Measurements from ENCODE around the gene C1QTNF5.
A peak's percentile ranks its signal among the peaks of the same experiment; 100 is the strongest.

The C1QTNF5 gene

GRCh38 chr11:119322921-119323531, 17.7 kb downstream of the C1QTNF5 start:
- no peak for DNase-seq (ENCODE audit: low read depth)
- TF ChIP-seq, protein P1, sequence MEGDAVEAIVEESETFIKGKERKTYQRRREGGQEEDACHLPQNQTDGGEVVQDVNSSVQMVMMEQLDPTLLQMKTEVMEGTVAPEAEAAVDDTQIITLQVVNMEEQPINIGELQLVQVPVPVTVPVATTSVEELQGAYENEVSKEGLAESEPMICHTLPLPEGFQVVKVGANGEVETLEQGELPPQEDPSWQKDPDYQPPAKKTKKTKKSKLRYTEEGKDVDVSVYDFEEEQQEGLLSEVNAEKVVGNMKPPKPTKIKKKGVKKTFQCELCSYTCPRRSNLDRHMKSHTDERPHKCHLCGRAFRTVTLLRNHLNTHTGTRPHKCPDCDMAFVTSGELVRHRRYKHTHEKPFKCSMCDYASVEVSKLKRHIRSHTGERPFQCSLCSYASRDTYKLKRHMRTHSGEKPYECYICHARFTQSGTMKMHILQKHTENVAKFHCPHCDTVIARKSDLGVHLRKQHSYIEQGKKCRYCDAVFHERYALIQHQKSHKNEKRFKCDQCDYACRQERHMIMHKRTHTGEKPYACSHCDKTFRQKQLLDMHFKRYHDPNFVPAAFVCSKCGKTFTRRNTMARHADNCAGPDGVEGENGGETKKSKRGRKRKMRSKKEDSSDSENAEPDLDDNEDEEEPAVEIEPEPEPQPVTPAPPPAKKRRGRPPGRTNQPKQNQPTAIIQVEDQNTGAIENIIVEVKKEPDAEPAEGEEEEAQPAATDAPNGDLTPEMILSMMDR (IDR thresholded peaks at IDR 0.05; ENCODE audit: low read depth, low read length, missing control alignments), result no peak
- H3K4me3 ChIP-seq (ENCODE audit: low read depth, low read length), result no peak overlapping the region

GRCh38 chr11:119322360-119322739, 18.3 kb downstream of the C1QTNF5 start:
- TF ChIP-seq, protein P1 (IDR thresholded peaks at IDR 0.05; ENCODE audit: low read depth, low read length, missing control alignments), result peak; percentile 13
- DNase-seq (ENCODE audit: low read depth), result no peak
- H3K4me3 ChIP-seq (ENCODE audit: low read depth, low read length), result no peak overlapping the region

- H3K4me3 ChIP-seq (ENCODE audit: low read depth, low read length), result peak overlapping the region; percentile 61
- TF ChIP-seq, protein P1 (IDR thresholded peaks at IDR 0.05; ENCODE audit: low read depth, low read length, missing control alignments), result no peak
- no peak for DNase-seq (ENCODE audit: low read depth)
Observed at GRCh38 chr11:119320776-119321524, 19.7 kb downstream of the C1QTNF5 start.

- TF ChIP-seq, protein P1 (IDR thresholded peaks at IDR 0.05; ENCODE audit: low read depth, low read length, missing control alignments), result no peak
Observed at GRCh38 chr11:119320240-119320775, 20.4 kb downstream of the C1QTNF5 start.

DNA sequence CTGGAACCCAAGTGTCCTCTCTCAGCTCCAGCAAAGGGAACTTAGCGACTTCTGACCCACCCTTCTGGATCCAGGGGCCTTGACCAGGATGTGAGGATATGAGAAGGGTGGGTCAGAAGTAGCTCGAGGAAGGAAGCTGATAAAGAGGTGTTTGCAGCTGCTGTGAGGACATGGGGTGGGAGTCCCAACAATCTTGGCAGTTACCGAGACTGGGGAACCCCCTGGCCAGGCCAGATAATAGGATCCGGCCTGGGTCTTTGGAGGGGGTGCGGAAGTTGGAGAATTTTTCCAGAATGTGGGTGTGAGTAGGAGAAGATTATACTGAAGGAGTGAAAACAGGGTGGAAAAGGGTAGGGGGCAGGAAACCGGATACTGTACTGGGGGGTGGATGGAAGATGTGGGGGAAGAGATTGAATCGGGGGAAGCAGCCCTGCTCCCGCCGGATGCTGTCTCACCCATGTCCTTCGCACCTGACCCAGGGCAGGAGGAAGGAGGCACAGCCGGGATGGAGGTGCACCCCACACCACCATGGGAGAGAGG, 20.9 kb downstream of the C1QTNF5 start:
- peak overlapping the region; percentile 51; the same call in 1 of the 2 replicates for H3K4me3 ChIP-seq (ENCODE audit: low read depth, low read length)
- DNase-seq (ENCODE audit: low read depth), result no peak
- TF ChIP-seq, protein P1 (IDR thresholded peaks at IDR 0.05; ENCODE audit: low read depth, low read length, missing control alignments), result no peak

More at GRCh38 chr11:119320240-119320775, 20.4 kb downstream of the C1QTNF5 start:
- peak overlapping the region; percentile 61 for H3K4me3 ChIP-seq (ENCODE audit: low read depth, low read length)
- DNase-seq (ENCODE audit: low read depth), result no peak

DNA sequence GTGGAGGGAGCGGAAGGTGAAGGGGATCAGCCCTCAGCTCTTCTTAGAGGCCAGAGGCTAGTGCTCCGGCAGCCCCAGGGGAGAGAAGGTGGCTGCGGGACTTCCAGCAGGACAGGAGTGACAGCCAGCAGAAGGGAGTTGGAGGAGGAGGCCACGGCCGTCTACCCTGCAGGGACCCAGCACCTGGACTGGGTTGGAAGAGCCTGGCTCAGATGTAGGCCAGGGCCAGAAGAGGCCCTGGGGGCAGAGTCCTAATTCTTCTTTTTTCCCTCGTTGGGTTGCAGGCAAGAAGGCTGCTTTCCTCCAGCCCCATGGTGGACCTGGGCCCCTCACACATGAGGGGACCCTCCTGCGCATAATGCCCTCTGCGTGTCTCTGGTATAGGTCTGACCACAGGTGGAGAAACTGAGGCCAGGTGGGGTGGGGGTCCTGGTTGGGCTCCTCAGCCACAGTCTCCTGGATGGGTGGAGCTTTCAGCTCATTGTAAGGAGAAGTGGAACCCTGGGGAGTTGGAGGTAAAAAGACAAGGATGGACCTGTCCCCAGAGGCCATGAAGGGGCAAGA, 21.5 kb downstream of the C1QTNF5 start:
- DNase-seq (ENCODE audit: low read depth), result no peak
- TF ChIP-seq, protein P1 (IDR thresholded peaks at IDR 0.05; ENCODE audit: low read depth, low read length, missing control alignments), result no peak
- H3K4me3 ChIP-seq (ENCODE audit: low read depth, low read length), result peak overlapping the region; percentile 51
